22Rv1 (cell line): Measurements from ENCODE around the gene FEZF1.

Experiments used
- ZFX ChIP-seq: fragments of 450-650 bp; IDR thresholded peaks from 2 replicates; pipeline ENCODE4 v1.6.1; 2017; ENCODE audit warnings: antibody characterized with exemption, borderline replicate concordance
- TF ChIP-seq, protein P1 (sequence below): fragments of 450-650 bp; IDR thresholded peaks from 2 replicates; pipeline ENCODE4 v1.5.1; 2017; ENCODE audit warnings: mild to moderate bottlenecking

DNA sequence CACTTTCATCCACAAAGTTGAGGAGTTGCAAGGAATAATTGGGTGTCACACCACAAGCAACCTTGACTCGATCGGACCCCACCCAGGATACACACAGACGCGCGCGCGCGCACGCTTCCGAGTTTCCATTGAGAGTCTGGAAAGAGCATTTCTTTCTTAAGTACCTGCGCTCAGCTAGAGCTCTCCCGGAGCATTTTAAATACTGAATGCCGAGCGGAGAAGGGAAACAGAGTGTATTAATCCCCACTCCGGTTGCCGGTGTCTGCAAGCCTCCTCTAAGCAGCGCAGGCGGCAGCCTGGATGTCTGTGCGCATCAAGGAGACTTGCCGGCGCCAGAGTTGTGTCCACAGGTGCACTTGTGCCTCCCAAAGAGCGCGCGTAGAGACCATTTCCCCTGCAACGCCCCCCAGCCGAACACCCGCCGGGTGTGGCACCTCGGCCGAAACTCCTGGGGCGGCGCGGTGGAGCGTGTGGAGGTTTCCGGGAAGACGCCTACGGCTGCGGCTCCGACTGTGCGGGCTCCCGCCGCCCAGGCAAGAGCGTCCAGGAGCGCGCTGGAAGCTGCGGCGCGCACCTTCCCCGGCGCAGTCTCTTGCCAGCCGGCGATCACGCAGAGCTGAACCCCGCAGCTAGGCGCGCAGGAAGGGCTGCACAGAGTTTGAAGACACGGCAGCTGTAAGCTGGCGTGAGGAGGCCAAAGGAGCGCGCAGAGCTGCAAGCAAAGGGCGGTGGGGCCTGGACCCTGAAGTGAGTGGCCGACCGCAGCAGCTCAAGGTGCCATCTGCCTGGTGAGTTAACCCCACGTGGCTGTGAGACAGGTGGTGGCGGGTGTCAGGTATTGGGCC, 1.1 kb upstream of the FEZF1 start:
- TF ChIP-seq, protein P1, sequence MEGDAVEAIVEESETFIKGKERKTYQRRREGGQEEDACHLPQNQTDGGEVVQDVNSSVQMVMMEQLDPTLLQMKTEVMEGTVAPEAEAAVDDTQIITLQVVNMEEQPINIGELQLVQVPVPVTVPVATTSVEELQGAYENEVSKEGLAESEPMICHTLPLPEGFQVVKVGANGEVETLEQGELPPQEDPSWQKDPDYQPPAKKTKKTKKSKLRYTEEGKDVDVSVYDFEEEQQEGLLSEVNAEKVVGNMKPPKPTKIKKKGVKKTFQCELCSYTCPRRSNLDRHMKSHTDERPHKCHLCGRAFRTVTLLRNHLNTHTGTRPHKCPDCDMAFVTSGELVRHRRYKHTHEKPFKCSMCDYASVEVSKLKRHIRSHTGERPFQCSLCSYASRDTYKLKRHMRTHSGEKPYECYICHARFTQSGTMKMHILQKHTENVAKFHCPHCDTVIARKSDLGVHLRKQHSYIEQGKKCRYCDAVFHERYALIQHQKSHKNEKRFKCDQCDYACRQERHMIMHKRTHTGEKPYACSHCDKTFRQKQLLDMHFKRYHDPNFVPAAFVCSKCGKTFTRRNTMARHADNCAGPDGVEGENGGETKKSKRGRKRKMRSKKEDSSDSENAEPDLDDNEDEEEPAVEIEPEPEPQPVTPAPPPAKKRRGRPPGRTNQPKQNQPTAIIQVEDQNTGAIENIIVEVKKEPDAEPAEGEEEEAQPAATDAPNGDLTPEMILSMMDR = no peak
- no peak for TF ChIP-seq ZFX
